ENCODE data around the gene ABHD12. TPM values are rescaled to one million over a fixed set of nuclear protein-coding genes. Genes with fewer than 3 reads are reported as not detected.
"Not testable (repeated sequence)": the region's sequence is repeated elsewhere in the genome, so short reads cannot be mapped to it uniquely, and the experiment has no call there.

Gene ABHD12
- total RNA-seq, 2 experiments from 2014 or later, result 18.1 to 18.4 TPM

GRCh38 chr20:25351024-25351360 lies 39.6 kb downstream of the ABHD12 start:
- no peak for DNase-seq
- Mint-ChIP-seq H3K27me3 (no peaks in the 10 kb centered on the region), H3K4me3 (no peak overlapping the region), H3K4me1 (peaks cover 20% of the 10 kb centered on the region), H3K36me3 (peaks cover 6% of the 10 kb centered on the region), H3K9me3 (no peaks in the 10 kb centered on the region), H3K27ac (no peak overlapping the region)

GRCh38 chr20:25346349-25346748 lies 44.3 kb downstream of the ABHD12 start:
- Mint-ChIP-seq H3K9me3 (no peaks in the 10 kb centered on the region), H3K36me3 (peaks cover 20% of the 10 kb centered on the region), H3K27me3 (no peaks in the 10 kb centered on the region), H3K4me3 (no peak overlapping the region), H3K4me1 (peaks cover 22% of the 10 kb centered on the region), H3K27ac (no peak overlapping the region)
- DNase-seq, result no peak

- peaks cover 22% of the 10 kb centered on the region for H3K4me1 Mint-ChIP-seq
- no peak overlapping the region for H3K4me3 Mint-ChIP-seq
- H3K27ac Mint-ChIP-seq, result no peak overlapping the region
- H3K27me3 Mint-ChIP-seq, result no peaks in the 10 kb centered on the region
- H3K36me3 Mint-ChIP-seq, result peaks cover 16% of the 10 kb centered on the region
- DNase-seq, result no peak
- no peaks in the 10 kb centered on the region for H3K9me3 Mint-ChIP-seq
These were observed 44.9 kb downstream of the ABHD12 start for GRCh38 chr20:25345721-25346120.

- DNase-seq, result no peak
- no peak overlapping the region for H3K27ac Mint-ChIP-seq
- no peak overlapping the region for H3K4me3 Mint-ChIP-seq
- no peaks in the 10 kb centered on the region for H3K9me3 Mint-ChIP-seq
- peaks cover 17% of the 10 kb centered on the region for H3K36me3 Mint-ChIP-seq
- peaks cover 24% of the 10 kb centered on the region for H3K4me1 Mint-ChIP-seq
- no peaks in the 10 kb centered on the region for H3K27me3 Mint-ChIP-seq
These were observed 46.0 kb downstream of the ABHD12 start for GRCh38 chr20:25344634-25345033.

GRCh38 chr20:25341716-25342680 lies 48.6 kb downstream of the ABHD12 start:
- no peak for DNase-seq
- H3K27ac Mint-ChIP-seq, result no peak overlapping the region
- no peaks in the 10 kb centered on the region for H3K27me3 Mint-ChIP-seq
- peaks cover 20% of the 10 kb centered on the region for H3K36me3 Mint-ChIP-seq
- H3K4me3 Mint-ChIP-seq, result no peak overlapping the region
- H3K4me1 Mint-ChIP-seq, result peaks cover 24% of the 10 kb centered on the region
- H3K9me3 Mint-ChIP-seq, result no peaks in the 10 kb centered on the region

GRCh38 chr20:25340380-25340779 lies 50.3 kb downstream of the ABHD12 start:
- peaks cover 27% of the 10 kb centered on the region for H3K36me3 Mint-ChIP-seq
- H3K9me3 Mint-ChIP-seq, result peaks cover 1% of the 10 kb centered on the region
- H3K27ac Mint-ChIP-seq, result no peak overlapping the region
- H3K4me1 Mint-ChIP-seq, result peaks cover 14% of the 10 kb centered on the region
- no peak for DNase-seq
- H3K27me3 Mint-ChIP-seq, result no peaks in the 10 kb centered on the region
- H3K4me3 Mint-ChIP-seq, result no peak overlapping the region

GRCh38 chr20:25339608-25340007 lies 51.0 kb downstream of the ABHD12 start:
- Mint-ChIP-seq H3K4me1 (peaks cover 9% of the 10 kb centered on the region), H3K27ac (no peak overlapping the region), H3K36me3 (peaks cover 21% of the 10 kb centered on the region), H3K9me3 (peaks cover 1% of the 10 kb centered on the region), H3K27me3 (no peaks in the 10 kb centered on the region), H3K4me3 (no peak overlapping the region)
- DNase-seq, result no peak

- H3K36me3 Mint-ChIP-seq, result peaks cover 16% of the 10 kb centered on the region
These were observed 52.3 kb downstream of the ABHD12 start for GRCh38 chr20:25338112-25339023.

GRCh38 chr20:25336561-25337422 lies 53.8 kb downstream of the ABHD12 start:
- Mint-ChIP-seq H3K27me3 (no peaks in the 10 kb centered on the region), H3K27ac (no peak overlapping the region), H3K36me3 (peaks cover 13% of the 10 kb centered on the region), H3K4me3 (no peak overlapping the region), H3K9me3 (peaks cover 1% of the 10 kb centered on the region), H3K4me1 (peaks cover 4% of the 10 kb centered on the region)
- DNase-seq, result no peak

More at GRCh38 chr20:25338112-25339023, 52.3 kb downstream of the ABHD12 start:
- Mint-ChIP-seq H3K27ac (no peak overlapping the region), H3K4me3 (no peak overlapping the region), H3K4me1 (peaks cover 4% of the 10 kb centered on the region), H3K9me3 (peaks cover 1% of the 10 kb centered on the region), H3K27me3 (no peaks in the 10 kb centered on the region)
- DNase-seq, result no peak

- peaks cover 19% of the 10 kb centered on the region for H3K36me3 Mint-ChIP-seq
- H3K4me3 Mint-ChIP-seq, H3K27me3 Mint-ChIP-seq, H3K4me1 Mint-ChIP-seq, DNase-seq, H3K9me3 Mint-ChIP-seq, H3K27ac Mint-ChIP-seq: not testable (repeated sequence)
These were observed 55.7 kb downstream of the ABHD12 start for GRCh38 chr20:25334972-25335371.

- no peak overlapping the region for H3K4me3 Mint-ChIP-seq
- no peak overlapping the region for H3K27ac Mint-ChIP-seq
- H3K27me3 Mint-ChIP-seq, result no peaks in the 10 kb centered on the region
- peaks cover 6% of the 10 kb centered on the region for H3K9me3 Mint-ChIP-seq
- H3K36me3 Mint-ChIP-seq, result peaks cover 18% of the 10 kb centered on the region
- H3K4me1 Mint-ChIP-seq, result peaks cover 7% of the 10 kb centered on the region
- no peak for DNase-seq
These were observed 61.6 kb downstream of the ABHD12 start for GRCh38 chr20:25328954-25329498.

- no peak for DNase-seq
- Mint-ChIP-seq H3K4me3 (no peak overlapping the region), H3K36me3 (peaks cover 23% of the 10 kb centered on the region), H3K27ac (no peak overlapping the region), H3K9me3 (peaks cover 6% of the 10 kb centered on the region), H3K27me3 (no peaks in the 10 kb centered on the region), H3K4me1 (peaks cover 7% of the 10 kb centered on the region)
These were observed 63.0 kb downstream of the ABHD12 start for GRCh38 chr20:25327521-25328235.

GRCh38 chr20:25325997-25326396 lies 64.6 kb downstream of the ABHD12 start:
- Mint-ChIP-seq H3K27ac (no peak overlapping the region), H3K4me3 (no peak overlapping the region), H3K9me3 (peaks cover 3% of the 10 kb centered on the region), H3K27me3 (no peaks in the 10 kb centered on the region), H3K36me3 (peaks cover 17% of the 10 kb centered on the region), H3K4me1 (peaks cover 10% of the 10 kb centered on the region)
- DNase-seq, result no peak

GRCh38 chr20:25325073-25325472 lies 65.6 kb downstream of the ABHD12 start:
- Mint-ChIP-seq H3K27ac (no peak overlapping the region), H3K4me1 (peaks cover 10% of the 10 kb centered on the region), H3K9me3 (peaks cover 2% of the 10 kb centered on the region), H3K36me3 (peaks cover 15% of the 10 kb centered on the region), H3K27me3 (no peaks in the 10 kb centered on the region), H3K4me3 (no peak overlapping the region)
- no peak for DNase-seq
